Measurements from ENCODE around the gene POLR2L. TPM values are rescaled to one million over a fixed set of nuclear protein-coding genes. Genes with fewer than 3 reads are reported as not detected.

The POLR2L gene
- total RNA-seq, 1 experiment from 2014 or later: 673 TPM

- no peaks in the 10 kb centered on the region for H3K9me3 ChIP-seq (ENCODE audit: control insufficient read depth, insufficient read depth, low read depth, low read length)
- TF ChIP-seq, protein P1, sequence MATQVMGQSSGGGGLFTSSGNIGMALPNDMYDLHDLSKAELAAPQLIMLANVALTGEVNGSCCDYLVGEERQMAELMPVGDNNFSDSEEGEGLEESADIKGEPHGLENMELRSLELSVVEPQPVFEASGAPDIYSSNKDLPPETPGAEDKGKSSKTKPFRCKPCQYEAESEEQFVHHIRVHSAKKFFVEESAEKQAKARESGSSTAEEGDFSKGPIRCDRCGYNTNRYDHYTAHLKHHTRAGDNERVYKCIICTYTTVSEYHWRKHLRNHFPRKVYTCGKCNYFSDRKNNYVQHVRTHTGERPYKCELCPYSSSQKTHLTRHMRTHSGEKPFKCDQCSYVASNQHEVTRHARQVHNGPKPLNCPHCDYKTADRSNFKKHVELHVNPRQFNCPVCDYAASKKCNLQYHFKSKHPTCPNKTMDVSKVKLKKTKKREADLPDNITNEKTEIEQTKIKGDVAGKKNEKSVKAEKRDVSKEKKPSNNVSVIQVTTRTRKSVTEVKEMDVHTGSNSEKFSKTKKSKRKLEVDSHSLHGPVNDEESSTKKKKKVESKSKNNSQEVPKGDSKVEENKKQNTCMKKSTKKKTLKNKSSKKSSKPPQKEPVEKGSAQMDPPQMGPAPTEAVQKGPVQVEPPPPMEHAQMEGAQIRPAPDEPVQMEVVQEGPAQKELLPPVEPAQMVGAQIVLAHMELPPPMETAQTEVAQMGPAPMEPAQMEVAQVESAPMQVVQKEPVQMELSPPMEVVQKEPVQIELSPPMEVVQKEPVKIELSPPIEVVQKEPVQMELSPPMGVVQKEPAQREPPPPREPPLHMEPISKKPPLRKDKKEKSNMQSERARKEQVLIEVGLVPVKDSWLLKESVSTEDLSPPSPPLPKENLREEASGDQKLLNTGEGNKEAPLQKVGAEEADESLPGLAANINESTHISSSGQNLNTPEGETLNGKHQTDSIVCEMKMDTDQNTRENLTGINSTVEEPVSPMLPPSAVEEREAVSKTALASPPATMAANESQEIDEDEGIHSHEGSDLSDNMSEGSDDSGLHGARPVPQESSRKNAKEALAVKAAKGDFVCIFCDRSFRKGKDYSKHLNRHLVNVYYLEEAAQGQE (IDR thresholded peaks at IDR 0.05; ENCODE audit: insufficient read depth in 1 of 2, low read depth in 2 of 2, low read length in 1 of 2): no peak
- TF ChIP-seq SIN3A (IDR thresholded peaks at IDR 0.05; ENCODE audit: borderline replicate concordance, insufficient read depth, low read depth, low read length) (no peak), POLR2AphosphoS5 (IDR thresholded peaks at IDR 0.05; ENCODE audit: low read depth, low read length) (no peak), TCF7L2 (IDR thresholded peaks at IDR 0.05; ENCODE audit: low read depth, low read length) (no peak)
- TF ChIP-seq, protein P2, sequence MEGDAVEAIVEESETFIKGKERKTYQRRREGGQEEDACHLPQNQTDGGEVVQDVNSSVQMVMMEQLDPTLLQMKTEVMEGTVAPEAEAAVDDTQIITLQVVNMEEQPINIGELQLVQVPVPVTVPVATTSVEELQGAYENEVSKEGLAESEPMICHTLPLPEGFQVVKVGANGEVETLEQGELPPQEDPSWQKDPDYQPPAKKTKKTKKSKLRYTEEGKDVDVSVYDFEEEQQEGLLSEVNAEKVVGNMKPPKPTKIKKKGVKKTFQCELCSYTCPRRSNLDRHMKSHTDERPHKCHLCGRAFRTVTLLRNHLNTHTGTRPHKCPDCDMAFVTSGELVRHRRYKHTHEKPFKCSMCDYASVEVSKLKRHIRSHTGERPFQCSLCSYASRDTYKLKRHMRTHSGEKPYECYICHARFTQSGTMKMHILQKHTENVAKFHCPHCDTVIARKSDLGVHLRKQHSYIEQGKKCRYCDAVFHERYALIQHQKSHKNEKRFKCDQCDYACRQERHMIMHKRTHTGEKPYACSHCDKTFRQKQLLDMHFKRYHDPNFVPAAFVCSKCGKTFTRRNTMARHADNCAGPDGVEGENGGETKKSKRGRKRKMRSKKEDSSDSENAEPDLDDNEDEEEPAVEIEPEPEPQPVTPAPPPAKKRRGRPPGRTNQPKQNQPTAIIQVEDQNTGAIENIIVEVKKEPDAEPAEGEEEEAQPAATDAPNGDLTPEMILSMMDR (IDR thresholded peaks at IDR 0.05): no peak
- H3K27me3 ChIP-seq (ENCODE audit: control insufficient read depth, insufficient read depth, low read length): no peaks in the 10 kb centered on the region
- 0 out of 2 replicates have a peak, but pooled peaks cover 3% of the 10 kb centered on the region for H3K4me1 ChIP-seq (ENCODE audit: control insufficient read depth, insufficient read depth, low read length)
- POLR2A ChIA-PET: no interaction called here
- no peak overlapping the region for H3K27ac ChIP-seq (ENCODE audit: low read length)
- no peaks in the 10 kb centered on the region for H3K36me3 ChIP-seq (ENCODE audit: control insufficient read depth, insufficient read depth, low read length)
- intact Hi-C loops (cut with micrococcal nuclease; ENCODE audit: unreplicated experiment): no loop called here
- CTCF ChIA-PET: no interaction called here
- peak; percentile 72 for ATAC-seq
- in situ Hi-C loops (cut with HindIII; ENCODE audit: low pct_unique_long_range_greater_than_20kb, low sequenced_read_pairs): no loop called here
- BruUV-seq (replicated peaks): no TSS peak
- DNase-seq (ENCODE audit: low read depth, low spot score): no peak
- no peak overlapping the region for H3K4me3 ChIP-seq (ENCODE audit: low read depth in 2 of 2, low read length in 2 of 2)
These were observed 35.2 kb upstream of the POLR2L start for GRCh38 chr11:877565-877964.

GRCh38 chr11:876545-876944, 34.2 kb upstream of the POLR2L start:
- H3K4me1 ChIP-seq (ENCODE audit: control insufficient read depth, insufficient read depth, low read length): 0 out of 2 replicates have a peak, but pooled peaks cover 3% of the 10 kb centered on the region
- BruUV-seq (replicated peaks): no TSS peak
- no peak overlapping the region for H3K4me3 ChIP-seq (ENCODE audit: low read depth in 2 of 2, low read length in 2 of 2)
- POLR2A ChIA-PET: no interaction called here
- TF ChIP-seq, protein P1 (IDR thresholded peaks at IDR 0.05; ENCODE audit: insufficient read depth in 1 of 2, low read depth in 2 of 2, low read length in 1 of 2): 0 out of 4 replicates have a peak, but pooled peaks of 1 of the 2 experiments have one; percentile 1
- no peak for TF ChIP-seq SIN3A (IDR thresholded peaks at IDR 0.05; ENCODE audit: borderline replicate concordance, insufficient read depth, low read depth, low read length)
- TF ChIP-seq, protein P2 (IDR thresholded peaks at IDR 0.05): no peak
- TF ChIP-seq POLR2AphosphoS5 (IDR thresholded peaks at IDR 0.05; ENCODE audit: low read depth, low read length): peak; percentile 64; the same call in 1 of the 2 replicates
- TF ChIP-seq TCF7L2 (IDR thresholded peaks at IDR 0.05; ENCODE audit: low read depth, low read length): no peak
- no peaks in the 10 kb centered on the region for H3K27me3 ChIP-seq (ENCODE audit: control insufficient read depth, insufficient read depth, low read length)
- peak; percentile 15 for ATAC-seq
- intact Hi-C loops (cut with micrococcal nuclease; ENCODE audit: unreplicated experiment): no loop called here
- CTCF ChIA-PET: no interaction called here
- no peak overlapping the region for H3K27ac ChIP-seq (ENCODE audit: low read length)
- in situ Hi-C loops (cut with HindIII; ENCODE audit: low pct_unique_long_range_greater_than_20kb, low sequenced_read_pairs): no loop called here
- DNase-seq (ENCODE audit: low read depth, low spot score): no peak
- no peaks in the 10 kb centered on the region for H3K9me3 ChIP-seq (ENCODE audit: control insufficient read depth, insufficient read depth, low read depth, low read length)
- no peaks in the 10 kb centered on the region for H3K36me3 ChIP-seq (ENCODE audit: control insufficient read depth, insufficient read depth, low read length)
